ENCODE data around the gene EPHB1.

The EPHB1 gene

GRCh38 chr3:135258916-135259315 is 463.9 kb downstream of the EPHB1 start:
- DNase-seq (ENCODE audit: low read depth in 2 of 2), result no peak

- no peak for DNase-seq (ENCODE audit: low read depth in 2 of 2)
These were observed 465.0 kb downstream of the EPHB1 start for GRCh38 chr3:135260025-135260424.

GRCh38 chr3:135261214-135261775 is 466.2 kb downstream of the EPHB1 start:
- no peak for DNase-seq (ENCODE audit: low read depth in 2 of 2)

- DNase-seq (ENCODE audit: low read depth in 2 of 2), result no peak
These were observed 466.9 kb downstream of the EPHB1 start for GRCh38 chr3:135261916-135262315.

- no peak for DNase-seq (ENCODE audit: low read depth in 2 of 2)
These were observed 467.4 kb downstream of the EPHB1 start for GRCh38 chr3:135262441-135262840.

- DNase-seq (ENCODE audit: low read depth in 2 of 2), result no peak
These were observed 468.3 kb downstream of the EPHB1 start for GRCh38 chr3:135263331-135263730.

- DNase-seq (ENCODE audit: low read depth in 2 of 2), result no peak
These were observed 472.4 kb downstream of the EPHB1 start for GRCh38 chr3:135267487-135267886.

GRCh38 chr3:135268941-135269532 is 474.0 kb downstream of the EPHB1 start:
- no peak for DNase-seq (ENCODE audit: low read depth in 2 of 2)

- no peak for DNase-seq (ENCODE audit: low read depth in 2 of 2)
These were observed 476.3 kb downstream of the EPHB1 start for GRCh38 chr3:135271177-135272025.

GRCh38 chr3:135272026-135272669 is 477.1 kb downstream of the EPHB1 start:
- no peak for DNase-seq (ENCODE audit: low read depth in 2 of 2)

GRCh38 chr3:135292162-135292561 is 497.1 kb downstream of the EPHB1 start:
- no peak for DNase-seq (ENCODE audit: low read depth in 2 of 2)

GRCh38 chr3:135301670-135302069 is 506.6 kb downstream of the EPHB1 start:
- DNase-seq (ENCODE audit: low read depth in 2 of 2), result no peak

- no peak for DNase-seq (ENCODE audit: low read depth in 2 of 2)
These were observed 509.3 kb downstream of the EPHB1 start for GRCh38 chr3:135304378-135304777.

Data from stimulated activated CD4-positive, alpha-beta T cell treated with anti-CD3 and anti-CD28 coated beads, Interleukin-15, amount 100 ng/mL, for 48 hours (primary cell).